Measurements from ENCODE around the gene GRK4.
"Not testable (repeated sequence)": the region's sequence is repeated elsewhere in the genome, so short reads cannot be mapped to it uniquely, and the experiment has no call there.

Gene GRK4

GRCh38 chr4:2930758-2931511, 32.4 kb upstream of the GRK4 start:
- no peak for DNase-seq (ENCODE audit: low read depth in 1 of 2, low spot score in 1 of 2)

- no peak for DNase-seq (ENCODE audit: low read depth in 1 of 2, low spot score in 1 of 2)
Measured at GRCh38 chr4:2931512-2932301, 31.7 kb upstream of the GRK4 start.

- DNase-seq (ENCODE audit: low read depth in 1 of 2, low spot score in 1 of 2): no peak
Measured at GRCh38 chr4:2932321-2932950, 30.9 kb upstream of the GRK4 start.

GRCh38 chr4:2932951-2933565, 30.3 kb upstream of the GRK4 start:
- no peak for DNase-seq (ENCODE audit: low read depth in 1 of 2, low spot score in 1 of 2)

GRCh38 chr4:2933566-2934076, 29.8 kb upstream of the GRK4 start:
- no peak for DNase-seq (ENCODE audit: low read depth in 1 of 2, low spot score in 1 of 2)

- no peak for DNase-seq (ENCODE audit: low read depth in 1 of 2, low spot score in 1 of 2)
Measured at GRCh38 chr4:2934077-2934812, 29.1 kb upstream of the GRK4 start.

GRCh38 chr4:2934813-2935761, 28.3 kb upstream of the GRK4 start:
- peak; percentile 95 to 96 for DNase-seq (ENCODE audit: low read depth in 1 of 2, low spot score in 1 of 2)

GRCh38 chr4:2935762-2936743, 27.3 kb upstream of the GRK4 start:
- DNase-seq (ENCODE audit: low read depth in 1 of 2, low spot score in 1 of 2): no peak

- no peak for DNase-seq (ENCODE audit: low read depth in 1 of 2, low spot score in 1 of 2)
Measured at GRCh38 chr4:2936773-2937145, 26.6 kb upstream of the GRK4 start.

GRCh38 chr4:2937146-2937857, 26.1 kb upstream of the GRK4 start:
- DNase-seq (ENCODE audit: low read depth in 1 of 2, low spot score in 1 of 2): no peak

- no peak for DNase-seq (ENCODE audit: low read depth in 1 of 2, low spot score in 1 of 2)
Measured at GRCh38 chr4:2937986-2938385, 25.4 kb upstream of the GRK4 start.

GRCh38 chr4:2938411-2938810, 25.0 kb upstream of the GRK4 start:
- not testable (repeated sequence) for DNase-seq (ENCODE audit: low read depth in 1 of 2, low spot score in 1 of 2)

- DNase-seq (ENCODE audit: low read depth in 1 of 2, low spot score in 1 of 2): no peak
Measured at GRCh38 chr4:2938906-2939305, 24.5 kb upstream of the GRK4 start.

- DNase-seq (ENCODE audit: low read depth in 1 of 2, low spot score in 1 of 2): no peak
Measured at GRCh38 chr4:2939383-2940243, 23.8 kb upstream of the GRK4 start.

GRCh38 chr4:2940267-2941137, 22.9 kb upstream of the GRK4 start:
- no peak for DNase-seq (ENCODE audit: low read depth in 1 of 2, low spot score in 1 of 2)
